ENCODE results near the gene ABI3BP. TPM values are rescaled to one million over a fixed set of nuclear protein-coding genes. Genes with fewer than 3 reads are reported as not detected.

Gene ABI3BP
- total and polyA plus RNA-seq, 2 experiments from 2014 or later: 0.42 to 0.57 TPM

DNA sequence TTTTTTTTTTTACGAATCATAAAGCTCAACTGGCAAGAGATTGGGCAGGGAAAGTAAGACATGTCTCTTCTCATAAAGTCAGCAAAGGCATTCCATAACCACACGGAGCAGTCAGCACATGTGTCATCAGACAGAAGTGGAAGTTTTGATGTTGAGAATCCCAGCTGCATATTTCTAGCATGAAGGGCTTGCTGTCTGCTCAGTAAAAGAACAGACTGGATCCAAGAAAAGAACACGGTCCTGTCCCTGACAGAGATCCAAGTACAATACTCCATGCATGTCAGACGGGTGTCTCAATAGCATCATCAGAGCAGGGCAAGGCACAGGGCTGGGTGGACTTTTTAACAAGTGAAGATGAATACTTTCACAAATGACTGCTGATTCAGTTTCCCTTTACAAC lies 38.2 kb downstream of the ABI3BP start (continued):
- TF ChIP-seq EZH2phosphoT487 (IDR thresholded peaks at IDR 0.05; ENCODE audit: unreplicated experiment): no peak
- TF ChIP-seq CREB1 (CRISPR knock-in tag; IDR thresholded peaks at IDR 0.05; ENCODE audit: low read depth): no peak
- no peak for TF ChIP-seq ETS1 (IDR thresholded peaks at IDR 0.05)
- TF ChIP-seq REST (IDR thresholded peaks at IDR 0.05; ENCODE audit: unreplicated experiment): no peak
- TF ChIP-seq ZNF331 (CRISPR knock-in tag; IDR thresholded peaks at IDR 0.05; ENCODE audit: low read depth): no peak
- no peak for TF ChIP-seq ZNF114 (CRISPR knock-in tag; IDR thresholded peaks at IDR 0.05)
- TF ChIP-seq STAT1 (IDR thresholded peaks at IDR 0.05; ENCODE audit: unreplicated experiment): no peak
- TF ChIP-seq JUNB (IDR thresholded peaks at IDR 0.05; ENCODE audit: unreplicated experiment): no peak
- TF ChIP-seq POLR2AphosphoS5 (IDR thresholded peaks at IDR 0.05; ENCODE audit: low read depth): no peak
- TF ChIP-seq CTCF (conservative IDR thresholded peaks at IDR 0.05; ENCODE audit: low read depth in 2 of 2): no peak

- Mint-ChIP-seq H3K27me3 (ENCODE audit: insufficient read depth, low read depth, poor library complexity) (no peaks in the 10 kb centered on the region), H3K36me3 (ENCODE audit: low read depth) (peaks cover 4% of the 10 kb centered on the region; the same call in 1 of the 3 replicates), H3K9me3 (peaks cover 5% of the 10 kb centered on the region; the same call in 1 of the 3 replicates), H3K4me1 (no peaks in the 10 kb centered on the region), H3K4me3 (no peak overlapping the region), H3K27ac (no peak overlapping the region)
- H3K4me1 ChIP-seq (ENCODE audit: insufficient read depth): no peaks in the 10 kb centered on the region
- H3K36me3 ChIP-seq (ENCODE audit: insufficient read depth): no peaks in the 10 kb centered on the region
- H3K9me2 ChIP-seq (ENCODE audit: insufficient read depth): no peaks in the 10 kb centered on the region
- ATAC-seq: no peak
- DNase-seq (ENCODE audit: low spot score): no peak
- H2AFZ ChIP-seq: no peak overlapping the region
- H3K4me3 ChIP-seq: no peak overlapping the region
- H3K27ac ChIP-seq (ENCODE audit: low read depth): no peak overlapping the region
- no peak overlapping the region for H3K4me2 ChIP-seq
- H3K27me3 ChIP-seq (ENCODE audit: insufficient read depth): no peaks in the 10 kb centered on the region
- H4K20me1 ChIP-seq (replicated peaks; ENCODE audit: insufficient read depth): no peaks in the 10 kb centered on the region
- no peaks in the 10 kb centered on the region for H3K79me2 ChIP-seq (replicated peaks; ENCODE audit: insufficient read depth)
- no peaks in the 10 kb centered on the region for H3F3A ChIP-seq (replicated peaks; ENCODE audit: low read depth)
- no peak for TF ChIP-seq NANOG (IDR thresholded peaks at IDR 0.05; ENCODE audit: borderline replicate concordance)
- no peak for TF ChIP-seq ZNF331 (CRISPR knock-in tag; IDR thresholded peaks at IDR 0.05; ENCODE audit: low read depth)
- no peak for TF ChIP-seq CTCF (conservative IDR thresholded peaks at IDR 0.05; ENCODE audit: low read depth in 2 of 2)
- no peak for TF ChIP-seq EZH2phosphoT487 (IDR thresholded peaks at IDR 0.05; ENCODE audit: unreplicated experiment)
- TF ChIP-seq JUNB (IDR thresholded peaks at IDR 0.05; ENCODE audit: unreplicated experiment): no peak
- TF ChIP-seq REST (IDR thresholded peaks at IDR 0.05; ENCODE audit: unreplicated experiment): no peak
- TF ChIP-seq ZNF114 (CRISPR knock-in tag; IDR thresholded peaks at IDR 0.05): no peak
- TF ChIP-seq POLR2AphosphoS5 (IDR thresholded peaks at IDR 0.05; ENCODE audit: low read depth): no peak
- TF ChIP-seq CREB1 (CRISPR knock-in tag; IDR thresholded peaks at IDR 0.05; ENCODE audit: low read depth): no peak
- TF ChIP-seq ETS1 (IDR thresholded peaks at IDR 0.05): no peak
- no peak for TF ChIP-seq STAT1 (IDR thresholded peaks at IDR 0.05; ENCODE audit: unreplicated experiment)
Measured at GRCh38 chr3:100954199-100954935, 38.9 kb downstream of the ABI3BP start.

Measured in GM23338 (cell line).